H1 (cell line): Measurements from ENCODE around the gene OR2H1. TPM values are rescaled to one million over a fixed set of nuclear protein-coding genes. Genes with fewer than 3 reads are reported as not detected.

Source experiments
- CTCF ChIA-PET: fragments of 300-600 bp; sonication (Branson Sonifier 250); formaldehyde crosslinking; loops from one replicate; lab custom pipeline; 2021; ENCODE audit not compliant: partially characterized antibody; lab: Charles Lee
- POLR2A ChIA-PET: fragments of 300-600 bp; sonication (Branson Sonifier 250); formaldehyde crosslinking; loops from one replicate; lab custom pipeline; 2021; ENCODE audit warnings: inconsistent platforms; ENCODE audit not compliant: partially characterized antibody; lab: Charles Lee
- DNase-seq, 2 experiments: peaks; one replicate each; pipeline versions ENCODE4 v3.0.0 to v3.0.0-alpha.2; 2010 to 2022; ENCODE audit warnings: low spot score in 2 of 2, low read depth in 1 of 2, mixed read lengths in 1 of 2
- FAIRE-seq: peaks from 2 replicates; lab custom pipeline; 2011; peaks lifted over from hg19 to GRCh38; lab: Jason Lieb, UNC
- H2AFZ ChIP-seq: 2 replicates; pipeline ENCODE4 v1.8.1; 2012; ENCODE audit warnings: low read length, inconsistent platforms
- H2AK5ac ChIP-seq: 2 replicates; pipeline ENCODE4 v1.6.1; 2013; ENCODE audit warnings: low read depth, low read length
- H2BK120ac ChIP-seq: replicated peaks from 2 replicates; pipeline ENCODE3; 2013; ENCODE audit warnings: low read depth, low read length, inconsistent platforms
- H2BK12ac ChIP-seq: 2 replicates; pipeline ENCODE4 v1.6.1; 2013; ENCODE audit warnings: low read depth, low read length
- H2BK15ac ChIP-seq: 2 replicates; pipeline ENCODE4 v1.6.1; 2013; ENCODE audit warnings: low read length
- H2BK20ac ChIP-seq: 2 replicates; pipeline ENCODE4 v1.6.1; 2013; ENCODE audit warnings: low read length
- H2BK5ac ChIP-seq: 2 replicates; pipeline ENCODE4 v1.6.1; 2013; ENCODE audit warnings: low read depth, low read length
- H3K14ac ChIP-seq: 2 replicates; pipeline ENCODE4 v1.6.1; 2013; ENCODE audit warnings: inconsistent platforms; ENCODE audit not compliant: insufficient read length
- H3K18ac ChIP-seq: 2 replicates; pipeline ENCODE4 v1.6.1; 2013; ENCODE audit warnings: low read length; ENCODE audit errors: extremely low read depth
- H3K23ac ChIP-seq: 2 replicates; pipeline ENCODE4 v1.6.1; 2013; ENCODE audit warnings: inconsistent platforms; ENCODE audit not compliant: insufficient read length
- H3K23me2 ChIP-seq: 2 replicates; pipeline ENCODE4 v1.6.1; 2013; ENCODE audit warnings: low read depth, low read length
- H3K27ac ChIP-seq: 2 replicates; pipeline ENCODE4 v1.6.1; 2011; ENCODE audit warnings: low read depth, low read length, inconsistent platforms
- H3K27me3 ChIP-seq, 4 experiments: replicated peaks in 1 of 4; 1 replicate in 1 of 4; 2 replicates in 3 of 4; pipeline versions ENCODE4 v1.6.1 to v1.8.1; 2011 to 2013; ENCODE audit warnings: low read length in 3 of 4, mild to moderate bottlenecking in 3 of 4, inconsistent platforms in 2 of 4, mixed read lengths in 2 of 4, moderate library complexity in 1 of 4; ENCODE audit not compliant: control insufficient read depth in 3 of 4, insufficient read depth in 3 of 4; ENCODE audit errors: extremely low read depth in 1 of 4
- H3K36me3 ChIP-seq, 4 experiments: 2 replicates each; pipeline versions ENCODE4 v1.6.1 to v1.8.1; 2011 to 2013; ENCODE audit warnings: mild to moderate bottlenecking in 4 of 4, low read length in 3 of 4, moderate library complexity in 2 of 4, control low read depth in 1 of 4, inconsistent platforms in 1 of 4; ENCODE audit not compliant: insufficient read depth in 4 of 4, control insufficient read depth in 2 of 4
- H3K4ac ChIP-seq: replicated peaks from 2 replicates; pipeline ENCODE3; 2013; ENCODE audit warnings: low read length, low read depth, mixed read lengths, inconsistent platforms; ENCODE audit not compliant: insufficient read length
- H3K4me1 ChIP-seq, 4 experiments: replicated peaks in 1 of 4; 1 replicate in 1 of 4; 2 replicates in 3 of 4; pipeline versions ENCODE4 v1.6.1 to v1.8.1; 2011 to 2013; ENCODE audit warnings: low read length in 3 of 4, inconsistent platforms in 2 of 4, mixed read lengths in 1 of 4; ENCODE audit not compliant: insufficient read depth in 4 of 4, control insufficient read depth in 3 of 4
- H3K4me2 ChIP-seq, 2 experiments: 2 replicates each; pipeline versions ENCODE4 v1.6.1 to v1.8.1; 2011 to 2013; ENCODE audit warnings: low read depth in 2 of 2, low read length in 2 of 2, control low read depth in 1 of 2, inconsistent platforms in 1 of 2, mild to moderate bottlenecking in 1 of 2; ENCODE audit not compliant: insufficient read depth in 1 of 2
- H3K4me3 ChIP-seq, 4 experiments: fragments of 200-600, 300-600 bp in 1 of 4; sonication (generic), shearing (Covaris generic), sonication (Bioruptor Twin) in 1 of 4; 2 replicates each; pipeline versions ENCODE4 v1.5.1 to v1.8.1; 2011 to 2016; ENCODE audit warnings: low read length in 4 of 4, low read depth in 3 of 4, control low read depth in 2 of 4, inconsistent platforms in 2 of 4, mild to moderate bottlenecking in 2 of 4, mixed read lengths in 1 of 4, moderate library complexity in 1 of 4; ENCODE audit not compliant: insufficient read depth in 2 of 4; ENCODE audit errors: extremely low read depth in 1 of 4
- H3K56ac ChIP-seq: replicated peaks from 2 replicates; pipeline ENCODE3; 2013; ENCODE audit warnings: low read depth, mild to moderate bottlenecking, mixed read lengths, low read length, inconsistent platforms; ENCODE audit not compliant: insufficient read length
- H3K79me1 ChIP-seq: 2 replicates; pipeline ENCODE4 v1.6.1; 2013; ENCODE audit warnings: low read depth, low read length, control low read depth
- H3K79me2 ChIP-seq, 2 experiments: 2 replicates each; pipeline versions ENCODE4 v1.6.1 to v1.8.1; 2012 to 2013; ENCODE audit warnings: low read length in 2 of 2, mild to moderate bottlenecking in 2 of 2, inconsistent platforms in 1 of 2; ENCODE audit not compliant: insufficient read depth in 2 of 2, control insufficient read depth in 1 of 2
- H3K9ac ChIP-seq, 4 experiments: replicated peaks in 1 of 4; 1 replicate in 1 of 4; 2 replicates in 3 of 4; pipeline versions ENCODE4 v1.6.1 to v1.8.1; 2011 to 2013; ENCODE audit warnings: low read depth in 3 of 4, low read length in 3 of 4, control low read depth in 2 of 4, mild to moderate bottlenecking in 2 of 4, moderate library complexity in 2 of 4, inconsistent platforms in 1 of 4; ENCODE audit errors: extremely low read depth in 1 of 4
- H3K9me3 ChIP-seq, 2 experiments: 2 replicates each; pipeline versions ENCODE4 v1.6.1 to v1.8.1; 2012 to 2013; ENCODE audit warnings: mild to moderate bottlenecking in 2 of 2, moderate library complexity in 2 of 2, control low read depth in 1 of 2, inconsistent platforms in 1 of 2, low read depth in 1 of 2, low read length in 1 of 2, mixed read lengths in 1 of 2; ENCODE audit not compliant: insufficient read depth in 2 of 2
- H4K20me1 ChIP-seq, 2 experiments: replicated peaks in 1 of 2; 2 replicates each; pipeline versions ENCODE3 to v1.8.1; 2011 to 2013; ENCODE audit warnings: inconsistent platforms in 2 of 2, low read length in 2 of 2, mild to moderate bottlenecking in 1 of 2; ENCODE audit not compliant: insufficient read depth in 2 of 2, control insufficient read depth in 1 of 2
- H4K5ac ChIP-seq: 2 replicates; pipeline ENCODE4 v1.6.1; 2013; ENCODE audit warnings: low read length, low read depth, mixed read lengths, inconsistent platforms; ENCODE audit not compliant: insufficient read length
- H4K8ac ChIP-seq: 2 replicates; pipeline ENCODE4 v1.8.0; 2013; ENCODE audit warnings: mild to moderate bottlenecking, moderate library complexity, low read length, inconsistent platforms; ENCODE audit not compliant: insufficient read depth; ENCODE audit errors: extremely low read depth
- H4K91ac ChIP-seq: replicated peaks from 2 replicates; pipeline ENCODE3; 2013; ENCODE audit warnings: low read length, mixed read lengths, inconsistent platforms; ENCODE audit not compliant: insufficient read length
- ATF2 ChIP-seq: IDR thresholded peaks from 2 replicates; pipeline ENCODE4 v1.6.1; 2012; ENCODE audit warnings: low read length, inconsistent platforms
- CBX5 ChIP-seq: fragments of 300-800, 300-1000 bp; sonication (generic); IDR thresholded peaks from 2 replicates; pipeline ENCODE4 v1.7.1; 2016; ENCODE audit warnings: antibody characterized with exemption, low read length, low read depth
- EP300 ChIP-seq, 2 experiments: IDR thresholded peaks; 1 replicate in 1 of 2; 2 replicates in 1 of 2; pipeline ENCODE4 v1.6.1; 2011 to 2012; ENCODE audit warnings: low read depth in 2 of 2, low read length in 2 of 2, mild to moderate bottlenecking in 2 of 2, borderline replicate concordance in 1 of 2, inconsistent platforms in 1 of 2, moderate library complexity in 1 of 2
- HDAC2 ChIP-seq, 2 experiments: fragments of 300-600 bp in 1 of 2; sonication (generic) in 1 of 2; IDR thresholded peaks; 2 replicates each; pipeline ENCODE4 v1.6.1; 2011 to 2012; ENCODE audit warnings: low read depth in 2 of 2, low read length in 2 of 2, mild to moderate bottlenecking in 2 of 2, moderate library complexity in 2 of 2, borderline replicate concordance in 1 of 2, inconsistent platforms in 1 of 2
- KDM1A ChIP-seq: fragments of 200-600, 300-600 bp; sonication (generic); IDR thresholded peaks from 2 replicates; pipeline ENCODE4 v1.7.1; 2016; ENCODE audit warnings: mild to moderate bottlenecking, low read length, borderline replicate concordance
- RNF2 ChIP-seq: fragments of 200-900, 300-1000 bp; sonication (generic); IDR thresholded peaks from 2 replicates; pipeline ENCODE4 v1.7.1; 2016; ENCODE audit warnings: borderline replicate concordance, low read depth, mild to moderate bottlenecking, antibody characterized with exemption, low read length; ENCODE audit not compliant: poor library complexity, severe bottlenecking; ENCODE audit errors: missing control alignments
- SP2 ChIP-seq: IDR thresholded peaks from 2 replicates; pipeline ENCODE4 v1.6.1; 2012; ENCODE audit warnings: mild to moderate bottlenecking, low read length, inconsistent platforms
- TAF7 ChIP-seq: optimal IDR thresholded peaks from 2 replicates; pipeline ENCODE3; 2011; ENCODE audit warnings: low read depth, mild to moderate bottlenecking, inconsistent platforms, low read length, moderate library complexity, borderline replicate concordance
- TBP ChIP-seq: IDR thresholded peaks from 2 replicates; pipeline ENCODE4 v1.6.1; 2011; ENCODE audit warnings: low read depth, low read length, improper control_type of control experiment
- ZNF274 ChIP-seq: IDR thresholded peaks from 2 replicates; pipeline ENCODE4 v1.7.0; 2012; ENCODE audit warnings: low read length, borderline replicate concordance; ENCODE audit errors: extremely low read depth
- WGBS, 2 experiments: shearing (Covaris generic) in 1 of 2; methylation state at CpG; one replicate each; pipeline versions ENCODE4 v1.1.6 to v1.1.7; 2013 to 2015; ENCODE audit warnings: low lambda C conversion rate in 2 of 2, mixed read lengths in 2 of 2, inconsistent platforms in 1 of 2, low coverage in 1 of 2, missing lambda C conversion rate in 1 of 2; ENCODE audit not compliant: insufficient replicate concordance in 2 of 2, insufficient coverage in 1 of 2, insufficient read length in 1 of 2; ENCODE audit errors: extremely low coverage in 1 of 2, missing lambda C conversion rate in 1 of 2; 5-methylcytosine and 5-hydroxymethylcytosine counted together
- polyA plus RNA-seq, 7 experiments: library from polyadenylated mRNA; depleted of rRNA in 3 of 7; stranded (reverse) in 5 of 7; unstranded in 2 of 7; fragments of >200 nt in 5 of 7; fragments of 200-250 nt in 2 of 7; gene quantifications; 1 replicate in 5 of 7; 2 replicates in 1 of 7; 4 replicates in 1 of 7; pipeline versions ENCODE4 v1.2.1 to v1.2.3, GENCODE V29; 2011 to 2013; ENCODE audit warnings: missing spikeins in 2 of 7, mixed read lengths in 2 of 7
- total RNA-seq: library from RNA; stranded (reverse); fragmentation: NEBNext Ultra II Directional; extraction: Animal tissue kit (Norgen Biotek cat#: 25700); gene quantifications from 2 replicates; pipeline ENCODE4 v1.2.1, GENCODE V29; 2021
- TF ChIP-seq, protein P1 (sequence below): IDR thresholded peaks from 2 replicates; pipeline ENCODE4 v1.6.1; 2011; ENCODE audit warnings: low read depth, mild to moderate bottlenecking, low read length; ENCODE audit not compliant: insufficient read depth

OR2H1 gene
- total and polyA plus RNA-seq, 2 of the 8 experiments (the other 6 are each of a cell fraction or from before 2014, with no cell fraction given): not detected

GRCh38 chr6:29490552-29490951 is 33.6 kb downstream of the OR2H1 start:
- no peaks in the 10 kb centered on the region for H3K79me2 ChIP-seq
- WGBS, 2 experiments: 90% methylated on average over 2 of the region's 2 CpGs; no CpG with 5 or more reads in 1 of the 2 experiments
- H3K9me3 ChIP-seq: no peaks in the 10 kb centered on the region
- no peak overlapping the region for H2BK5ac ChIP-seq
- no peaks in the 10 kb centered on the region for H3K79me1 ChIP-seq
- no peak overlapping the region for H3K14ac ChIP-seq
- no peaks in the 10 kb centered on the region for H3K23me2 ChIP-seq
- no peak overlapping the region for H3K27ac ChIP-seq
- DNase-seq (no peak), FAIRE-seq (no peak)
- H3K27me3 ChIP-seq: no peaks in the 10 kb centered on the region
- H3K4ac ChIP-seq: no peak overlapping the region
- no peak overlapping the region for H2BK20ac ChIP-seq
- no peak overlapping the region for H4K91ac ChIP-seq
- H3K4me3 ChIP-seq: no peak overlapping the region
- no peaks in the 10 kb centered on the region for H4K20me1 ChIP-seq
- H2BK120ac ChIP-seq: no peak overlapping the region
- no peak overlapping the region for H4K5ac ChIP-seq
- no peak overlapping the region for H2AK5ac ChIP-seq
- ChIA-PET POLR2A (no interaction called here), CTCF (interaction anchor here (1.4 kb wide), 1 partner anchor 99 kb away, joined by 3 read pairs; no protein-coding TSS in a partner anchor)
- H3K36me3 ChIP-seq: no peaks in the 10 kb centered on the region
- no peak overlapping the region for H2BK15ac ChIP-seq
- no peak overlapping the region for H4K8ac ChIP-seq
- H3K18ac ChIP-seq: no peak overlapping the region
- H3K23ac ChIP-seq: no peak overlapping the region
- H3K56ac ChIP-seq: no peak overlapping the region
- H2AFZ ChIP-seq: no peak overlapping the region
- no peak overlapping the region for H2BK12ac ChIP-seq
- no peaks in the 10 kb centered on the region for H3K4me1 ChIP-seq
- H3K4me2 ChIP-seq: no peak overlapping the region
- H3K9ac ChIP-seq: no peak overlapping the region
- TF ChIP-seq ZNF274 (no peak), SP2 (no peak), ATF2 (no peak), RNF2 (no peak), CBX5 (no peak), EP300 (IDR thresholded peaks at IDR 0.05; ENCODE audit: borderline replicate concordance in 1 of 2, low read depth in 2 of 2, low read length in 2 of 2) (no peak), TAF7 (no peak), KDM1A (no peak), HDAC2 (IDR thresholded peaks at IDR 0.05; ENCODE audit: borderline replicate concordance in 1 of 2, low read depth in 2 of 2, low read length in 2 of 2) (no peak), TBP (no peak)
- TF ChIP-seq, protein P1, sequence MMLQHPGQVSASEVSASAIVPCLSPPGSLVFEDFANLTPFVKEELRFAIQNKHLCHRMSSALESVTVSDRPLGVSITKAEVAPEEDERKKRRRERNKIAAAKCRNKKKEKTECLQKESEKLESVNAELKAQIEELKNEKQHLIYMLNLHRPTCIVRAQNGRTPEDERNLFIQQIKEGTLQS: no peak
